HUES6 (cell line): ENCODE data around the gene G0S2.

ENCODE experiments used
- H3K27ac ChIP-seq: 2 replicates; pipeline ENCODE4 v1.7.0; 2013; ENCODE audit warnings: low read depth, mild to moderate bottlenecking, low read length, inconsistent platforms
- H3K27me3 ChIP-seq: 2 replicates; pipeline ENCODE4 v1.6.1; 2013; ENCODE audit warnings: low read length; ENCODE audit not compliant: control insufficient read depth, insufficient read depth
- H3K36me3 ChIP-seq: 2 replicates; pipeline ENCODE4 v1.6.1; 2013; ENCODE audit warnings: low read length; ENCODE audit not compliant: control insufficient read depth, insufficient read depth
- H3K4me1 ChIP-seq: 2 replicates; pipeline ENCODE4 v1.6.1; 2013; ENCODE audit warnings: low read length; ENCODE audit not compliant: control insufficient read depth, insufficient read depth
- H3K4me3 ChIP-seq: 2 replicates; pipeline ENCODE4 v1.5.1; 2013; ENCODE audit warnings: low read depth, low read length
- H3K9ac ChIP-seq: one replicate; pipeline ENCODE4 v1.6.1; 2013; ENCODE audit warnings: mild to moderate bottlenecking, low read length
- H3K9me3 ChIP-seq: 2 replicates; pipeline ENCODE4 v1.6.1; 2013; ENCODE audit warnings: low read depth, low read length; ENCODE audit not compliant: control insufficient read depth, insufficient read depth

Gene G0S2

GRCh38 chr1:209705033-209705598 is 29.9 kb downstream of the G0S2 start:
- no peak overlapping the region for H3K9ac ChIP-seq
- H3K36me3 ChIP-seq = no peaks in the 10 kb centered on the region
- no peaks in the 10 kb centered on the region for H3K9me3 ChIP-seq
- H3K27me3 ChIP-seq = 0 out of 2 replicates have a peak, but pooled peaks cover 3% of the 10 kb centered on the region
- no peak overlapping the region for H3K4me3 ChIP-seq
- H3K4me1 ChIP-seq = no peaks in the 10 kb centered on the region
- no peak overlapping the region for H3K27ac ChIP-seq

- Histone ChIP-seq H3K9me3 (no peaks in the 10 kb centered on the region), H3K9ac (no peak overlapping the region), H3K4me3 (no peak overlapping the region), H3K36me3 (no peaks in the 10 kb centered on the region), H3K27me3 (0 out of 2 replicates have a peak, but pooled peaks cover 3% of the 10 kb centered on the region), H3K4me1 (no peaks in the 10 kb centered on the region), H3K27ac (no peak overlapping the region)
Observed at GRCh38 chr1:209706622-209707021, 31.4 kb downstream of the G0S2 start.

GRCh38 chr1:209707308-209707707 is 32.1 kb downstream of the G0S2 start:
- Histone ChIP-seq H3K36me3 (no peaks in the 10 kb centered on the region), H3K9ac (no peak overlapping the region), H3K27ac (no peak overlapping the region), H3K9me3 (no peaks in the 10 kb centered on the region), H3K4me1 (no peaks in the 10 kb centered on the region), H3K4me3 (no peak overlapping the region), H3K27me3 (0 out of 2 replicates have a peak, but pooled peaks cover 3% of the 10 kb centered on the region)

- Histone ChIP-seq H3K4me1 (no peaks in the 10 kb centered on the region), H3K9ac (no peak overlapping the region), H3K9me3 (no peaks in the 10 kb centered on the region), H3K27ac (no peak overlapping the region), H3K36me3 (no peaks in the 10 kb centered on the region), H3K27me3 (0 out of 2 replicates have a peak, but pooled peaks cover 3% of the 10 kb centered on the region), H3K4me3 (no peak overlapping the region)
Observed at GRCh38 chr1:209708297-209708696, 33.1 kb downstream of the G0S2 start.

- Histone ChIP-seq H3K27me3 (0 out of 2 replicates have a peak, but pooled peaks cover 3% of the 10 kb centered on the region), H3K9ac (no peak overlapping the region), H3K4me3 (no peak overlapping the region), H3K9me3 (no peaks in the 10 kb centered on the region), H3K36me3 (no peaks in the 10 kb centered on the region), H3K27ac (no peak overlapping the region), H3K4me1 (no peaks in the 10 kb centered on the region)
Observed at GRCh38 chr1:209710093-209710492, 34.9 kb downstream of the G0S2 start.

GRCh38 chr1:209710847-209711246 is 35.6 kb downstream of the G0S2 start:
- Histone ChIP-seq H3K27me3 (0 out of 2 replicates have a peak, but pooled peaks cover 3% of the 10 kb centered on the region), H3K4me1 (no peaks in the 10 kb centered on the region), H3K36me3 (no peaks in the 10 kb centered on the region), H3K9me3 (no peaks in the 10 kb centered on the region), H3K27ac (no peak overlapping the region), H3K4me3 (no peak overlapping the region), H3K9ac (no peak overlapping the region)

- Histone ChIP-seq H3K27ac (no peak overlapping the region), H3K27me3 (no peaks in the 10 kb centered on the region; the same call in 1 of the 2 replicates), H3K36me3 (no peaks in the 10 kb centered on the region), H3K9ac (no peak overlapping the region), H3K4me3 (no peak overlapping the region), H3K9me3 (no peaks in the 10 kb centered on the region), H3K4me1 (no peaks in the 10 kb centered on the region)
Observed at GRCh38 chr1:209714338-209714737, 39.1 kb downstream of the G0S2 start.

GRCh38 chr1:209715314-209715713 is 40.1 kb downstream of the G0S2 start:
- Histone ChIP-seq H3K4me1 (no peaks in the 10 kb centered on the region), H3K36me3 (no peaks in the 10 kb centered on the region), H3K27ac (no peak overlapping the region), H3K4me3 (no peak overlapping the region), H3K27me3 (no peaks in the 10 kb centered on the region; the same call in 1 of the 2 replicates), H3K9ac (no peak overlapping the region), H3K9me3 (no peaks in the 10 kb centered on the region)

- Histone ChIP-seq H3K9ac (no peak overlapping the region), H3K4me1 (no peaks in the 10 kb centered on the region), H3K4me3 (no peak overlapping the region), H3K27me3 (peaks cover 4% of the 10 kb centered on the region), H3K27ac (no peak overlapping the region), H3K9me3 (no peaks in the 10 kb centered on the region), H3K36me3 (no peaks in the 10 kb centered on the region)
Observed at GRCh38 chr1:209717818-209718217, 42.6 kb downstream of the G0S2 start.

- no peak overlapping the region for H3K9ac ChIP-seq
- H3K4me1 ChIP-seq = no peaks in the 10 kb centered on the region
- peaks cover 4% of the 10 kb centered on the region for H3K27me3 ChIP-seq
- H3K4me3 ChIP-seq = no peak overlapping the region
- H3K9me3 ChIP-seq = no peaks in the 10 kb centered on the region
- H3K36me3 ChIP-seq = no peaks in the 10 kb centered on the region
- H3K27ac ChIP-seq = no peak overlapping the region
Observed at GRCh38 chr1:209720326-209720725, 45.1 kb downstream of the G0S2 start.

- H3K9ac ChIP-seq = no peak overlapping the region
- no peak overlapping the region for H3K27ac ChIP-seq
Observed at GRCh38 chr1:209720826-209721225, 45.6 kb downstream of the G0S2 start.

More at GRCh38 chr1:209720826-209721225, 45.6 kb downstream of the G0S2 start:
- no peaks in the 10 kb centered on the region for H3K9me3 ChIP-seq
- no peaks in the 10 kb centered on the region for H3K36me3 ChIP-seq
- H3K4me1 ChIP-seq = no peaks in the 10 kb centered on the region
- H3K4me3 ChIP-seq = no peak overlapping the region
- peaks cover 4% of the 10 kb centered on the region for H3K27me3 ChIP-seq
